Kidney glomerular epithelial cell (primary cell): Measurements from ENCODE around the gene KASH5.

ENCODE experiments used
- DNase-seq: peaks from one replicate; lab custom pipeline; 2025; lab: John Stamatoyannopoulos, UW

Gene KASH5

GRCh38 chr19:49395581-49396407 is 7.7 kb downstream of the KASH5 start:
- no peak for DNase-seq

DNA sequence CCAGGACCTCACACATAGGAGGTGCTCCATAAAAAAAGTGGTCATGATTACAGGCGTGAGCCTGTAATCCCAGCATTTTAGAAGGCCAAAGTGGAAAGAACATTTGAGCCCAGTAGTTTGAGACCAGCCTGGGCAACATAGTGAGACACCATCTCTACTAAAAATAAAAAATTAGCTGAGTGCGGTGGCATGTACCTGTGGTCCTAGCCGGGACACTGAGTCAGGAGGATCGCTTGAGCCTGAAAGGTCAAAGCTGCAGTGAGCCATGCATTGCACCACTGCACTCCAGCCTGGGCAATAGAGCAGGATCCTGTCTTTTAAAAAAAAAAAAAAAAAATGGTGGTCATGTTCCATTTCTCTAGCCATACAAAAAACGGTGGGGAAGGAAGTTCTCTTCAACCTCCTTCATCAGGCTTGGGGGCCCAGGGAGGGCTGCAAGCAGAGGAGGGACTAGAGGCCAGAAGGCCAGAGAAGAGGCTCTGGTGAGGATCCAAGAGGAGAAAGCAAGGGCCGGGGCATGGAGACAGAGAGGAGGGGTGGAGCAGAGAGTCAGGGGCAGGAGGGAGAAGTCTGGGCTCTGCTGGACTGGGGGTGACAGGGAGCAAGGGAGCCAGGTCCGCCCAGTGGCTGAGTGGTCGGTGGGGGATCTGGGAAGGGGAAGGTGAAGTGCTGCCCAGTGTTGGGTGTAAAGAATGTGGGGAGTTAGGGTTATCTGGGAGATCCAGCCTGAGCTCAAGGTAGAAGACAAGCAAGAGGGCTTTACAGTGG is 8.9 kb downstream of the KASH5 start:
- no peak for DNase-seq

DNA sequence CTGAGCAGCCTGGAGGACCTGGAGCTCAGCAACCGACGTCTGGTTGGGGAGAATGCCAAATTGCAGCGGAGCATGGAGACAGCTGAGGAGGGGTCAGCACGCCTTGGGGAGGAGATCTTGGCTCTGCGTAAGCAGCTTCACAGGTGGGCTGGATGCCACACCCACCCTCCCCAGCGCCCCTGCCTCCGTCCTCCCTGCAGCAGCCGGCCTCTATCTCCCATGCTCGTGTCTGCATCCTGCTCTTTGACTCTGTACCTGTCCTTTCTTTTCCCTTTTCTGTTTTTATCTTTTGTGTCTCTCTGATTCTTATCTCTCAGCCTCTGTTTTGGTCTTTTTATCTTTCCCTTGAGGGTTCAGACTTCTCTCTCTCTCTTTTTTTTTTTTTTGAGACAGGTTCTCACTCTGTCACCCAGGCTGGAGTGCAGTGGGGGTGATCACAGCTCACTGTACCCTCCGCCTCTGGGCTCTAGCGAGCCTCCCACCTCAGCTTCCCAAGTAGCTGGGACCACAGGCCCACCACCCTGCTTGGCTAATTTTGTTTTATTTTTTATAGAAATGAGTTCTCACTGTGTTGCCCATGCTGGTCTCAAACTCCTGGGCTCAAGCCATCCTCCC is 10.1 kb downstream of the KASH5 start:
- DNase-seq, result no peak

DNA sequence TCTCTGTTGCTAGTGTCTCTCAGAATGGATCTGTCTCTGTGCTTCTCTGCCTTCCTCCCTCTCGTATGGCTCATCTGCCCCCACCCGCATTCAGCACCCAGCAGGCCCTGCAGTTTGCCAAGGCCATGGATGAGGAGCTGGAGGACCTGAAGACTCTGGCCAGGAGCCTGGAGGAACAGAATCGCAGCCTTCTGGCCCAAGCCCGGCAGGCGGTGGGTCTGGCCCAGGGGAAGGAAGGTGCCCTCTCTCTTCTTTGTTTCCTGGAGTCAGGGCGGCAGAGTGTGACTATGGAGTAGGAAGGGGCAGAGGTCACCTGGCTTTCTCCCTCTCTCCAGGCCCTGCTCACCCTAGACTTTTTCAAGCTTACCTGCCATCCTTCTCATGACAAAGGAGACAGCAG is 10.9 kb downstream of the KASH5 start:
- DNase-seq, result no peak

- no peak for DNase-seq
Observed at GRCh38 chr19:49400029-49400428, 12.0 kb downstream of the KASH5 start.

- DNase-seq, result no peak
Observed at GRCh38 chr19:49403404-49404187, 15.5 kb downstream of the KASH5 start.

DNA sequence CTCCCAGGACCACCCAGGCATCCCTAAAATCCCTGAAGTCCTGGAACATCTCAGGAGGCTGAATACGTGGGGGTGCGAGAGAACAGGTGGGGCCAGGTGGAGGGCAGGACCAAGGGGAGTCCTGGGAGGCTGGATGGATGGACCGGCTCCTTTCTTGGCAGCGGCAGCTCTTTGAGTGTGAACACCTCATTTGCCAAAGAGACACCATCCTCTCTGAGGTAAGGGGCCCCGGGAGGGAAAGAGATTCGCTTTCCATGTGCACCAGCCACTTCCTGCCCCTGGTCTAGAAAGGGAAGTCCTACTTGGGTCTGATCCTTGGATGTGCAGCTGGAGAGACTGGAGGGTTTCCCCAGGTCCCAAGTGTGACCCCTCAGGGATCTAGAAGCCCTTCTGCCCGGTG is 19.0 kb downstream of the KASH5 start:
- no peak for DNase-seq

- no peak for DNase-seq
Observed at GRCh38 chr19:49407482-49408015, 19.5 kb downstream of the KASH5 start.

- no peak for DNase-seq
Observed at GRCh38 chr19:49408816-49409440, 20.9 kb downstream of the KASH5 start.

GRCh38 chr19:49409441-49410029 is 21.5 kb downstream of the KASH5 start:
- DNase-seq, result no peak

DNA sequence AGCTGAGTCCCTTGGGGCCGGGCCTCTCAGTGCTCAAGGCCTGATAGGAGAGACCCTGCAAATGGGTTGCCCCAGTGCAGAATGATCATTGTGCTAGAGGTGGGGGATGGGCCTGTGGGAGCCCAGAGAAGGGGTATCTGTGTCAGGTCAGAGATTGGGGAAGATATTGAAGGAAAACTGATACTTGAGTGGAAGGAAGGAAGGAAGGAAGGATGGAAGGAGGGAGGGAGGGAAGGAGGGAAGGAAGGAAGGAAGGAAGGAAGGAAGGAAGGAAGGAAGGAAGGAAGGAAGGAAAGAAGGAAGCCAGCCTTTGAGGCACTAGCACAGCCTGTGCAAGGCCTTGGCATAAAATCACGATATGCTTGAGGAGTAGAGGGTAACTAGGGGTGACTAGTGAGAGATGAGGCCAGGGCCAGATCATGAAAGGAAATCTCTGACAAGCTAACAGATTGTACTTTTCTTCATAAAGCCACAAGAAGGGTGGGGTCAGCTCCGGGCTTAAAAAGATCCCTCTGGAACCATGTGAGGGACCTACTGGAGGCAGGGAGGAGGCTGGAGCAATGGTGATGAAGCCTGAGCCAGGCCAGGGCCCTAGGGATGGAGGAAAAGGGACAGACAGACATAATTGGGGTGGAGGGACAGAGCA is 23.8 kb downstream of the KASH5 start:
- DNase-seq, result no peak

- no peak for DNase-seq
Observed at GRCh38 chr19:49413348-49413747, 25.3 kb downstream of the KASH5 start.

DNA sequence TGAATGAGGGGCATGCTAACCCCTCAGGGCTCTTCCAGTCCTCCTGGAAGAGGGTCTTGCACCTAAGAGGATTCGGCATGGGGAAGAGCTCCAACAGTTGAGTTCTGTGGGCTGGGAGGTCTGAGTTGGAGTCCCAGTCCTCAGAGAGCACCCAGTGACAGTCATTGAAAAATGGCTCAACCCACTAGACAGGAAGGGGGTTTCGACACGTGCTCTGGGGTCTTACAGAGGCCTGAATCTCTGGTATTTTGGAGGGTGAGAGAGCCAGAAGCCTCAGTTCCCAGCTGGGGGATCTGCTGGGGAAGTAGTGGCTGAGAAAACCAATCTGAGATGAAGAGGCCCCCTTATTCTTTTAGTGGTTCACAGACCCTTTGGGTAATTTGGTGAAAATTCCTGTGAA is 26.2 kb downstream of the KASH5 start:
- no peak for DNase-seq

DNA sequence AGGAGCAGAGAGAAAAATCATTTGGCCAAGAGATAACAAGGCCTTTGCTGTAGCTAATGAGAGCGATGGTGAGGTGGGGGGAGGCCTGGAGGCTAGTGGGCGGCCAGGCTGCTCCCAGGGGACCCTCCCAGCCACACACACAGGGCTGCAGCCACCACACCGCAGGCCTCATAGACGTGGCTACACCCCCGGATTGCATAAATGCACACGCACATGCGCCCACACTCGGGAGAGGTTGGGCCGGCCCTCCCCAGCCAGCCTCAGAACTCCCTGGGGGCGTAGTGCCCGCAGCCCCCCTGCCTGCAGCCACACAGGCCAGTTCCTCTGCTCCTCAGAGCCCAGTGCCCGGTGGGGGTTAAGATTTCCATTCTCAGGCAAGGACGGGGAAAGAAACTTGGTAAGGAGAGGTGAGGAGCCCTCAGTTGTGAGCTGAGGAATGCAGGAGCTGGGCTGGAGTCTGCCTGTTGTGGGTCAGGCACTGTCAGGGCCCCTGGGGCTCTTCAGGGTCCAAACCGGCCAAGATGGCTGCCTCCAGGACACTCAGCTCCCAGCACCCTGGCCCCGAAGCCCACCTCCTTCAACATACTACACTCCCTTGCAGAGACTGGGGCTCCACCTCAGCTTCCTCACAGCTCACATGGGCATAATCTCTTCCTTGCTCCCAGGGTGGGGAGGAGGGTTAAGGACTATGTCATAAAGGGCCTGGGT is 27.2 kb downstream of the KASH5 start:
- no peak for DNase-seq

GRCh38 chr19:49415810-49416200 is 27.8 kb downstream of the KASH5 start:
- DNase-seq, result no peak

GRCh38 chr19:49417088-49417487 is 29.0 kb downstream of the KASH5 start:
- DNase-seq, result no peak

DNA sequence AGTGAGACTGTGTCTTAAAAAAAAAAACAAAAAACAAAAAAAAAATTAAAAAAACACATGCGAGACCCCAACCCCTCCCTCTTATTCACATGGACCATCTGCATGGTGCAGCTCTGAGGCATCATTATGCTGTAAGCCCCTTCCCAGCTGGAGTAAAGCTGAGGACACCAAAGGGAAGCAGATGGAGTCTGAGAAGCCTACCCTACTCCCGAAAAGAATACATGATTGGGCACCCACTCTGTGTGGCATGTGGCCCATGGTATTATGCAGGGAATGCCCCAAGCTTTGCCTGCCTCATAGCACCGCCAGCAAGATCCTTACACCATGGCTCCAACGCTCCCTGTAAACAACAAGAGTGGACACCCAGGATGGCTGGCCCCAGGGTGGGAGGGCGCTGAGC is 30.5 kb downstream of the KASH5 start:
- no peak for DNase-seq

DNA sequence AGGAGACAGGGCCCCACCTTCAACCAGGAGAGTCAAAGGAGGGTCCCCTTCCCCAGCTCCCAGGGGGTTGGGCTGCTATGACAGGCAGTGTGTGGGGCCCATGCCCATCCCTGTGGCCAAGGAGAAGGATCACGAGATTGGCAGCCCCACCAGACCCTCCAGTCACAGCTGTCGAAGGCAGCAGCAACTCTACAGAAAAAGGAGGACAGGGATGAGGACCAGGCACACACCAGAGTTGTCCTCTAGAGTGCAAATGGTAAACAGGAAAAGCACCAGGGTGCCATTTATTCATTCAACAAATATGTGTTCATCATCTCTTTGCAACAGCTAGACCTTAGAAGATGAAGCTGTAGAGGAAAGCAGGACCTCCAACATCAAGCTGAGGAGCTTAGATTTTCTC is 31.1 kb downstream of the KASH5 start:
- no peak for DNase-seq

DNA sequence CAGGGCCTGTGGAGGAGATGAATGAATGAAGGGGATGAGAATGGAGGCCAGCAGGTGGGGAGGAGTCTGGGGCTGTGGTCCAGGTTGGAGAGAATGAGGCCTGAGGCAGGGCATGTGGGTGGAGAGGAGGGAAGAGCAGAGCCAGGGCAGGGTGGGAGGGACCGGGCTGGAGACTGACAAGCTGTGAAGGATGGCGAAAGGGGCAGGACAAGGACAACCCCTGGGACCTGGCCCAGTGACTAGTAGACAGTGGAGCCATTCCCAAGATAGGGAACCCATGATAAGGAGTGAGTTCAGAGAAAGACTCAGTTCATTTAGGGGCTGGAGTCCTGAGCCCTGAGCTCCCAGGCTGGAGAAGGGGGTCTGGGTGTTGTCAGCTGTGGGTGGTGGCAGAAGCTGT is 32.2 kb downstream of the KASH5 start:
- no peak for DNase-seq
